NCI-H2196 treated with DMSO at 0.1 percent for 48 hours (cell line): ENCODE results near the gene TTC3.

Experiments
- DNase-seq: peaks from one replicate; lab custom pipeline; 2025; ENCODE audit not compliant: unreplicated experiment; lab: John Stamatoyannopoulos, UW

The TTC3 gene

GRCh38 chr21:37193006-37193405 lies 120.0 kb downstream of the TTC3 start:
- no peak for DNase-seq

DNA sequence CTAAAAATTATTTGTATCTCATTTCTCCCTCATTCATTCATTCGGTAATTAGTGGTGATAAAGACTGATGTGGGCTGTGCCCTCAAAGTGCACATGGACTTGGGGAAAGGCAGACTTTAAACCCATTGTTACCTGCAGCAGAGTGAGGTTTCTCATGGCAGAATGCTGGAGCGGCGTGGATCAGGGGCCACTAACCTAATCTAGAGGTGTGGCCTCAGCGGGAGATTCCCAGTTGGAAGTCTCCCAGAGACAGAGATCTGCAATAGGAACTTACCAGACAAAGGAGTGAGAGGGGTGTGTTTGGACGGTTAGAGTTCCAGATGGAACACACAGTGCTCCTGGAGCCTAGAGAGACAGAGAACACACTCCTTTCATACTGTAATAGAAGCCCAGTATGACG lies 120.6 kb downstream of the TTC3 start:
- no peak for DNase-seq

DNA sequence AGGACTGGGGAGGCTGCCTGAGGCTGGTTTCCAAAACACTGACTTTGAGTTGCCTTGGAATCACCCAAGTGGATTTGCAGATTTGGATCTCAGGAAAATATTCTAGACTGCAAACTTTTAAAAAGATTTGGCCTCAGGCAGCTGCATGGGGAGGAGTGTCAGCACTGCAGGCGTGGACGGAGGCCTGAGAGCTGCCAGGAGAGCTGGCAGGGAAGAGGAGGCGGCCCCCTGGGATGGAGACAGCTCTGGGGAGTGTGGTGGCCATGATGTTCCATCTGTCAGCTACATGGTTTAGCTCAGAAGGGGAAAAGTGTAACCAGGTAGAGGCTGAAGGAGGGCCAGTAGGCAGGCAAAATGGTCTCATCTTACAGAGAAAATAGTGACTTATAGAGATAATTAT lies 122.0 kb downstream of the TTC3 start:
- no peak for DNase-seq

DNA sequence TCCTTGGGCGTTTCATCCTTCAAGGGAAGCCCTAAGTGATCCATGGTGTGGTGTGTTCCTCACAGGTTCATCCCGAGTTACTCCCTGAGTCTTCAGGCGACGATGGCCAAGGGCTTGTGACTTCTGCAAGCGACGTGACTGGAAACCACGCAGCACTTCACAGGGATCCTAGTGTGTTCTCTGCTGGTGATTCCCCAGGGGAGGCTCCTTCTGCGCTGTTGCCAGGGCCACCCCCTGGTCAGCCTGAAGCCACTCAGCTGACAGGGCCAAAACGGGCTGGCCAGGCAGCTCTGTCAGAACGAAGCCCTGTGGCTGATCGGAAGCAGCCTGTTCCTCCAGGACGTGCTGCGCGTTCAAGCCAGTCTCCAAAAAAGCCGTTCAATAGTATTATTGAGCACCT lies 122.6 kb downstream of the TTC3 start:
- no peak for DNase-seq

DNA sequence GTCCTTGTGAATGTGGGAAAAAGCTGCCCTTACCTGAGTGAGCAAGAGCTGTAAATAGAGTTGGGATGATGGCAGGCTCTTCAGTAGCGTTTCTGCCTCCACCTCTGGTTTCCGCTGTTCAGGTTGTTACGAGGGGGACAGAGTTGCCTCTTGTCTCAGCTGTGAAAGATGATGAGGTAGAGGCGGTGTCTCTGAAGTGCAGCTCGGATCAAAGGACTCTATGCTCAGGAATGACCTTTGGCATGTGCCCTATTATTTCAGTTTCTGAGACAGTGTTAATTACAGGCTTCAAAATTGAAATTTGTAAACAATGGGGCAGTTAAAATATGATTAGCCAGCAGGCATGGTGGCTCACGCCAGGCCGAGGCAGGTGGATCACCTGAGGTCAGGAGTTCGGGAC lies 123.8 kb downstream of the TTC3 start:
- no peak for DNase-seq

GRCh38 chr21:37197746-37198145 lies 124.7 kb downstream of the TTC3 start:
- DNase-seq: no peak

- DNase-seq: no peak
These were observed 126.2 kb downstream of the TTC3 start for GRCh38 chr21:37199057-37199924.

GRCh38 chr21:37200641-37201480 lies 127.8 kb downstream of the TTC3 start:
- no peak for DNase-seq

DNA sequence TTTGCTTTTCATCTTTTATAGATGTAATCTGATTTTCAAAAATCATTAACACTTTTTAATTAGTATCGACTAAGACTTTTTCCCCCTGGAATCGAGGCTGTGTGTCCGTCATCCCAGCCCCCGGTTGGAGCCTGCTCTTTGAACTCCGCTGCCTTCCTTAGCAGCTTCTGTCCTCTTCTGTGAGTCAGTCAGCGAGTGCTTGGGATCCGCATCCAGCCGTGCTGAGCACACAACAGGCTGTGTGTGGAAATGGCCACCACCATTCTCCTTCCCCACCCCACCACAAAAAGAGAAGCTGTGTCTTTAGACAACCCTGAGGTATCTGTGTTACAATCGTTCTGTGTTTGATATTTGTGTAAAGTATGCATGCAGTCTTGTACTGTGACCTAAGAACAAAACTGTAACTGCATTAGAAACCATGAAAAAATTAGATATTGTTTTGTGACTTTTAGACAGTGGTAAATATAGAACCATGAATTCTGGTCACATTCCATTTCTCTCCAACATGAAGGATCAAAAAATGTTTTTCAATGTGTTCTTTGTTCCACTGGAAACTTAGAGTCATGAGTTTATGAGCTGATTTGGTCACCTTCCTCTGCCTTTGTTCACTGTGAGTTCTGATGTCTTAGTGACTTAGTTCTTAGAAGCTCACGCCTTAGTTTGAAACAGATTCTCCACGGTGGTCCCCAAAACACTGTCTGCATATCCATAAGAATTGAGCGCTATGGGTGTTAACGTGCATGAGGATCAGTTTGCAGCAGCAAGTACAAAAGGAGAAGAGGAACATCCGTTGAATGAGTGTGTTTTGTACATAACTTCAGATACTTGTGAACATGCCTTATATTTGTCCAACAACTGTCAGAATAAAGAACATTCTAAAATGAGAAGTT lies 129.4 kb downstream of the TTC3 start:
- DNase-seq: no peak

DNA sequence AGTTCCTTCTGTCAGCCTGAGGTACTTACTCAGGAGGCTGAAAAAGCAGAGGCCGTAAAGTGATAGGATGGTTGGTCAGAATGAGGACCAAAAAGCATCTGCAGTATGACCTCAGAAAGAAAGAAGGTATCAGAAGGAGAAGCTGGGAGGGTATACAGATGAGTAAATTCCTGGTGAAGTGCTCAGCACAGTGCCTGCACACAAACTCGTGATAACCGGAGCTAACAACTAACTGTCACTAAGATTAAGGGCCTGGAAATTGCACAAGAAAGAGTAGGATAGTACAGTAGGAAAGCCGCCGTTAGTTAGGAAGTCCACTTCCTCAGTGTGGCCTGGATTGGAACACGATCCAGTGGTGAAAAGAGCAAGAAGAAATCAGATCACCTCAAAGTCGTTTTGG lies 131.5 kb downstream of the TTC3 start:
- DNase-seq: no peak

GRCh38 chr21:37206496-37206895 lies 133.4 kb downstream of the TTC3 start:
- DNase-seq: no peak

DNA sequence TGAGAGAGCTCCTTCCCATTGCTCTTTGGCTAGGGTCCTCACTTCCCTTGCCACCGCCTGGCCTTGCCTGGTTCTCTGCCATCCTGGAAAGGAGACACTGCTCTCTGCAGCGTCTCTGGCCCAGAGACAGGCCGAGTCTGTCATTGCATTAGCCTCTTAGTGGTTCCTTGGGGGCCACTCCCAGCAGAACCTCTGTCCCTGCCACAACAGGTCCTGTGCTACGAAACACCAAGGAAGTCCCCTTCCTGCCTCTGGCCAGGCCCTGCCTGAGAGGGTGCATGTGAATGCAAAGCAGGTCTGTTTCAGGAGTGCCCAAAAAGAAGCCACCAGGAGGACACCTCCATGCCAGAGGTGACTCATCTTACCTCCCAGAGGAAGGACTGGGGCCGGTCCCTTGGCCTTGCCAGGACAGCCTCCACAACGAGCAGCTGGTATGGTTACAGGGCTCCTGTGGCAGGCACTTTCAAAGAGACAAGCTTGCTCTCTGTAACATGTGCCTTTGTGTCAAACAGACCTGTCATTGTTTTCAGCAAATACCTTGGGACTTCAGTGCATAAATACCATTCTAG lies 134.5 kb downstream of the TTC3 start:
- DNase-seq: peak; percentile 5

- DNase-seq: no peak
These were observed 135.1 kb downstream of the TTC3 start for GRCh38 chr21:37208056-37208721.

DNA sequence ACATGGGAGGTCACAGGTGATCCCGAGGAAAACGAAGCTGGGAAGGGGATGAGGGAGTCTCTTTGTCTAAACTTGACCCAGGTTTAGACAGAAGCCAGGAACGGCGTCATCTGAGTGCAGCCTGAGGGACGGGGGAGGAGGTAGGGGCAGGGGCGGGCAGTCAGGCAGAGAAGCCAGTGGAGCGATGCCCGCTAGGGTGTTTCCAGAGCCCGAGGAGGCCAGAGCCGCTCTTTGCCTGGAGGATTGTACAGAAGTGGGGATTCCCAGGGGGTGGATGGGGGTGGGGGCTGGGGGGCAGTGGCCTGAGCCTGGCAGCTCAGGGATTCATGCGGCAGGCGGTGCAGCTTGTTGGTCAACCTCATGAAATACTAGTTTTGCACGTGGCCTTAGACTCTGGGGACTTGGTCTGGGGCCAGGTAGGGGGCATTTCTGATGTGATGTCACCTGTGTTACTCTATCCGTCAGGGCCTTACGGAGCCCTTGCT lies 135.7 kb downstream of the TTC3 start:
- DNase-seq: no peak

DNA sequence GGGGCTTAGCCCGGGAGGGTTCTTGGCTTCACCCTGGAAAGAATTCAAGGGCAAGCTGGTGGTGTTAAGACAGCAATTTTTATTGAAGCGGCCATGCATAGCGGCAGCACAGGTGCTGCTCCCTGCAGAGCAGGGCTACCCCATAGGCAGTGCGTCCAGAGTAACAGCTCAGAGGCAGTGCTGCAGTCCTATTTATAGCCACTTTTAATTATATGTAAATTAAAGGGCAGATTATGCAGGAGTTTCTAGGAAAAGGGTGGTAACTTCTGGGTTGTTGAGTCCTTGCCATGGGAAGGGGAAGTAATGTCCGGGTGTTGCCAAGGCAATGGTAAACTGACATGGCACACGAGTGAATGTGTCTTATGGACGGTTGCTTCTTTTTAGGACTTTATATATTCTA lies 137.1 kb downstream of the TTC3 start:
- DNase-seq: no peak

DNA sequence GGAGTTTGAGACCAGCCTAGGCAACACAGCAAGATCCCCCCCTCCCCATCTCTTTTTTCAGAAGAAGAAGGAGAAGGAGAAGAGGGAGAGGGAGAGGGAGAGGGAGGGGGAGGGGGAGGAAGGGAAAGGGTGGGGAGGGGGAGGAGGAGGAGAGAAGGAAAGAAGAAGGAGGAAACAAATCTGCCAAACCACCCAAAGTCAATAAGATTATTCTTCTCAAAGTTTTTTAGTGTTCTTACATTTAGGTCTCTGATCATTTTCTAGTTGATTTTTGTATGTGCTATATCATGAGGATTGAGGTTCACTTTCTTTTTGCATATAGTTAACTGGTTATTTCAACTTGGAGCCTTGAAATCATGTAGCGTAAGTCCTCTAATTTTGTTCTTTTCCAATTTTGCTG lies 137.7 kb downstream of the TTC3 start:
- no peak for DNase-seq

DNA sequence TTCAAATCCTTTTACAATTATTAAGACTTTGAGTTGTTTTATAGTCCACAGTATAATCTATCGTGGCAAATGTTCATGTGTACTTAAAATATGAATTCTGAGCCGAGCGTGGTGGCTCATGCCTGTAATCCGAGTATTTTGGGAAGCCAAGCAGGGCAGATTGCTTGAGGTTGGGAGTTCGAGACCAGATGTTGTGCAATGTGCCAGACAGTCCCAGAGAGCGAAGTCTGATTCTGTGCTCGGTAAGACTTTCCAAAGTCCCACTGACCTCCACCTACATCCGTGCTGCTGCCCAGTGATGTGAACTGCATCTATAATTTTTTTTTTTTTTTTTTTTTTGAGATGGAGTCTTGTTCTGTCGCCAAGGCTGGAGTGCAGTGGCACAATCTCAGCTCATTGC lies 141.9 kb downstream of the TTC3 start:
- DNase-seq: no peak

DNA sequence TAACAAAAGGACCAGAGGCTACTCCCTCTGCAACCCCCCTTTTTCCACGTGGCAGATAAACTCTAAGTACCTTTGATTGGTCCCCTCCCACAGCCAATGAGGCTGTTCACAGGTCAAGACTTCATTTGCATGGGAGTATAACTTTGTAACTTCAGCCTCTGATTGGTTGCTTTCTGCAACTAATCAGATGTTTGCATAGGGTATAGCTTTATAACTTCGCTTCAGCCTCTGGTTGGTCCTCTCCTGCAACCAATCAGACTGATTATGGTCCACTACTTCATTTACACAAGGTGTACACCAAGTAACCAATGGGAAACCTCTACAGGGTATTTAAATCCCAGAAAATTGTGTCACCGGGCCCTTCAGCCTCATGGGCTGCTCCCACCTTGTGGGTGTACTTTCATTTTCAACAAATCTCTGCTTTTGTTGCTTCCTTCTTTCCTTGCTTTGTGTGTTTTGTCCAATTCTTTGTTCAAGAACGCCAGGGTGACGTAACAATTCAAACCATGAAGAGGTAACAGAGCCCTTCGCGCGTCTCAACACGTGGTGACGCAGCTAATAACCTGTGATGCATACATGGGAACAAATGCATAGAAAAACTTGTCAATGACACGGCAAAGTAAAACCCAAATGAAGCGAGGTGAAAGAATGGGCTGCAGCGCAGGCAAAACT lies 146.8 kb downstream of the TTC3 start:
- peak; percentile 29 for DNase-seq

- peak; percentile 15 for DNase-seq
These were observed 147.5 kb downstream of the TTC3 start for GRCh38 chr21:37220433-37220980.
